Gastrocnemius medialis (tissue), 4 donors: ENCODE measurements around the gene PITX3.

ENCODE experiments used
- POLR2A ChIP-seq, 2 donors: fragments of 450-650 bp; IDR thresholded peaks; one replicate each; pipeline ENCODE4 v1.6.1; 2017; ENCODE audit warnings: antibody characterized with exemption in 2 of 2, mild to moderate bottlenecking in 2 of 2, moderate library complexity in 2 of 2
- TF ChIP-seq, protein P1 (sequence below), 5 experiments: fragments of 450-650 bp in 3 of 5; fragments of 200-600 bp in 2 of 5; sonication (generic) in 2 of 5; IDR thresholded peaks in 4 of 5; conservative IDR thresholded peaks in 1 of 5; 1 replicate in 4 of 5; 2 replicates in 1 of 5; pipeline ENCODE4 v1.5.1; 2016 to 2019; ENCODE audit warnings: antibody characterized with exemption in 5 of 5, mild to moderate bottlenecking in 3 of 5, moderate library complexity in 3 of 5

DNA sequence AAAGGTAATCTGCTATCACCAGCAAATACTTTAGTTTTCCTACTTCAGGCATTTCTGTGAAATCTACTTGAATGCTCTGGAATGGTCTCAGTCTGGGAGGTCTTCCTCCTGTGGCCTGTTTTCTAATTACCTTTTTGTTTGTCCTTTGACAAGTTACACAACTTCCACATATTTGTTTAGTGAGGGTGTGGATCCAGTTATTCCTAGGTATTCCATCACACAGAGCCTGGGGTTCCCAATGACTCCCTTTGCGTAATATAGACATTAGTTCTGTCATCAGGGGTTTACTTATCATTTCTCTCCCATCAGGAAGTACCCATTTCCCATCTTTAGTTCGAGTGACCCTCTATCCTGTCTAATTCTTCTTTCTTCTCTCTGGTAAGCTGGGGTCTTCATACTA, 43.3 kb downstream of the PITX3 start:
- TF ChIP-seq, protein P1, sequence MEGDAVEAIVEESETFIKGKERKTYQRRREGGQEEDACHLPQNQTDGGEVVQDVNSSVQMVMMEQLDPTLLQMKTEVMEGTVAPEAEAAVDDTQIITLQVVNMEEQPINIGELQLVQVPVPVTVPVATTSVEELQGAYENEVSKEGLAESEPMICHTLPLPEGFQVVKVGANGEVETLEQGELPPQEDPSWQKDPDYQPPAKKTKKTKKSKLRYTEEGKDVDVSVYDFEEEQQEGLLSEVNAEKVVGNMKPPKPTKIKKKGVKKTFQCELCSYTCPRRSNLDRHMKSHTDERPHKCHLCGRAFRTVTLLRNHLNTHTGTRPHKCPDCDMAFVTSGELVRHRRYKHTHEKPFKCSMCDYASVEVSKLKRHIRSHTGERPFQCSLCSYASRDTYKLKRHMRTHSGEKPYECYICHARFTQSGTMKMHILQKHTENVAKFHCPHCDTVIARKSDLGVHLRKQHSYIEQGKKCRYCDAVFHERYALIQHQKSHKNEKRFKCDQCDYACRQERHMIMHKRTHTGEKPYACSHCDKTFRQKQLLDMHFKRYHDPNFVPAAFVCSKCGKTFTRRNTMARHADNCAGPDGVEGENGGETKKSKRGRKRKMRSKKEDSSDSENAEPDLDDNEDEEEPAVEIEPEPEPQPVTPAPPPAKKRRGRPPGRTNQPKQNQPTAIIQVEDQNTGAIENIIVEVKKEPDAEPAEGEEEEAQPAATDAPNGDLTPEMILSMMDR (IDR thresholded peaks at IDR 0.05 in 4 of 5, conservative IDR thresholded peaks at IDR 0.05 in 1 of 5), result no peak
- TF ChIP-seq POLR2A (IDR thresholded peaks at IDR 0.05), result no peak
